ENCODE results near the gene ARFGAP2.

Gene ARFGAP2

DNA sequence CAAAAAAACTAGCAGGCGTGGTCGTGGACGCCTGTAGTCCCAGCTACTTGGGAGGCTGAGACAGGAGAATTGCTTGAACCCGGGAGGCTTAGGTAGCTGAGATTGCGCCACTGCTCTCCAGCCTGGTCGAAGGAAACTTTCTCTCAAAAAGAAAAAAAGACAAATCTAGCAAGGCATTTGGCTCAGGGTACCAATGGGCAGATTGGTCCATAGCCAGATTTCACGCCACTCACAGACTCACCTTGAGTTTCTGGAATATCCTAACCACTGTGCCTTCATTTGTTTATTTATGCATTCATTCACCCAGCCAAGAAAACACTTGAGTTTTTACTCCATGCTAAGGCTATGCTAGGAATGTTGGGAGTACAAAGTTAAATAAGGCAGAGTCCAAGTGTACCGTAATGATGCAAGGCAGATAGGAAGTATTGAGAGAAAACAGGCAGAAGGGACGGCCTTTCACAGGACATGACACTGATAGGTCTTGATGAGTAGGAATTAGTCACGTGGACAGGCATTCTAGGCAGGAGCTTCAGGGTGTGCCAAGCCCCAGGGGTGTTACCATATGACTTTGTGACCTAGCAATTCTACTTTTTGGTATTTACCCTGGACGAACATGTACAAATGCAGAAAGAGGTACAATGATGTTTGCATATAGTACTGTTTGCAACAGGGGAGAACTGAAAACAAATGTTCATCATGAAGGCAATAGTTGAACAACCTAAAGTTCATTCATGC lies 12.6 kb upstream of the ARFGAP2 start:
- no peak overlapping the region for H3K4me3 ChIP-seq (ENCODE audit: low read depth, low read length)
- H3K27ac ChIP-seq (ENCODE audit: extremely low read depth, low read depth, low read length), result no peak overlapping the region
- TF ChIP-seq, protein P1, sequence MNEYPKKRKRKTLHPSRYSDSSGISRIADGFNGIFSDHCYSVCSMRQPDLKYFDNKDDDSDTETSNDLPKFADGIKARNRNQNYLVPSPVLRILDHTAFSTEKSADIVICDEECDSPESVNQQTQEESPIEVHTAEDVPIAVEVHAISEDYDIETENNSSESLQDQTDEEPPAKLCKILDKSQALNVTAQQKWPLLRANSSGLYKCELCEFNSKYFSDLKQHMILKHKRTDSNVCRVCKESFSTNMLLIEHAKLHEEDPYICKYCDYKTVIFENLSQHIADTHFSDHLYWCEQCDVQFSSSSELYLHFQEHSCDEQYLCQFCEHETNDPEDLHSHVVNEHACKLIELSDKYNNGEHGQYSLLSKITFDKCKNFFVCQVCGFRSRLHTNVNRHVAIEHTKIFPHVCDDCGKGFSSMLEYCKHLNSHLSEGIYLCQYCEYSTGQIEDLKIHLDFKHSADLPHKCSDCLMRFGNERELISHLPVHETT (tag by site-specific recombination; IDR thresholded peaks at IDR 0.05), result no peak
- TF ChIP-seq WT1 (tag by site-specific recombination; IDR thresholded peaks at IDR 0.05) (peak; percentile 61), ZNF335 (tag by site-specific recombination; conservative IDR thresholded peaks at IDR 0.05) (peak; percentile 96), KLF8 (tag by site-specific recombination; IDR thresholded peaks at IDR 0.05) (no peak), PBX3 (CRISPR knock-in tag; IDR thresholded peaks at IDR 0.05) (no peak), ZNF366 (tag by site-specific recombination; conservative IDR thresholded peaks at IDR 0.05) (no peak), ZNF830 (tag by site-specific recombination; IDR thresholded peaks at IDR 0.05; ENCODE audit: low read depth) (no peak), ZNF707 (tag by site-specific recombination; IDR thresholded peaks at IDR 0.05) (no peak), ZBTB10 (tag by site-specific recombination; IDR thresholded peaks at IDR 0.05) (no peak), ZNF626 (tag by site-specific recombination; IDR thresholded peaks at IDR 0.05) (no peak), PRDM4 (tag by site-specific recombination; IDR thresholded peaks at IDR 0.05) (no peak), GLIS2 (tag by site-specific recombination; IDR thresholded peaks at IDR 0.05) (no peak), ZNF23 (tag by site-specific recombination; IDR thresholded peaks at IDR 0.05; ENCODE audit: borderline replicate concordance) (no peak), ZNF350 (tag by site-specific recombination; IDR thresholded peaks at IDR 0.05) (no peak), ZNF600 (tag by site-specific recombination; IDR thresholded peaks at IDR 0.05) (no peak), ZBTB26 (tag by site-specific recombination; optimal IDR thresholded peaks at IDR 0.05) (no peak), SP3 (tag by site-specific recombination; IDR thresholded peaks at IDR 0.05) (no peak)
- TF ChIP-seq, protein P2, sequence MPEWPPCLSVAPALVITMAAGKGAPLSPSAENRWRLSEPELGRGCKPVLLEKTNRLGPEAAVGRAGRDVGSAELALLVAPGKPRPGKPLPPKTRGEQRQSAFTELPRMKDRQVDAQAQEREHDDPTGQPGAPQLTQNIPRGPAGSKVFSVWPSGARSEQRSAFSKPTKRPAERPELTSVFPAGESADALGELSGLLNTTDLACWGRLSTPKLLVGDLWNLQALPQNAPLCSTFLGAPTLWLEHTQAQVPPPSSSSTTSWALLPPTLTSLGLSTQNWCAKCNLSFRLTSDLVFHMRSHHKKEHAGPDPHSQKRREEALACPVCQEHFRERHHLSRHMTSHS (tag by site-specific recombination; IDR thresholded peaks at IDR 0.05), result no peak
- TF ChIP-seq, protein P3, sequence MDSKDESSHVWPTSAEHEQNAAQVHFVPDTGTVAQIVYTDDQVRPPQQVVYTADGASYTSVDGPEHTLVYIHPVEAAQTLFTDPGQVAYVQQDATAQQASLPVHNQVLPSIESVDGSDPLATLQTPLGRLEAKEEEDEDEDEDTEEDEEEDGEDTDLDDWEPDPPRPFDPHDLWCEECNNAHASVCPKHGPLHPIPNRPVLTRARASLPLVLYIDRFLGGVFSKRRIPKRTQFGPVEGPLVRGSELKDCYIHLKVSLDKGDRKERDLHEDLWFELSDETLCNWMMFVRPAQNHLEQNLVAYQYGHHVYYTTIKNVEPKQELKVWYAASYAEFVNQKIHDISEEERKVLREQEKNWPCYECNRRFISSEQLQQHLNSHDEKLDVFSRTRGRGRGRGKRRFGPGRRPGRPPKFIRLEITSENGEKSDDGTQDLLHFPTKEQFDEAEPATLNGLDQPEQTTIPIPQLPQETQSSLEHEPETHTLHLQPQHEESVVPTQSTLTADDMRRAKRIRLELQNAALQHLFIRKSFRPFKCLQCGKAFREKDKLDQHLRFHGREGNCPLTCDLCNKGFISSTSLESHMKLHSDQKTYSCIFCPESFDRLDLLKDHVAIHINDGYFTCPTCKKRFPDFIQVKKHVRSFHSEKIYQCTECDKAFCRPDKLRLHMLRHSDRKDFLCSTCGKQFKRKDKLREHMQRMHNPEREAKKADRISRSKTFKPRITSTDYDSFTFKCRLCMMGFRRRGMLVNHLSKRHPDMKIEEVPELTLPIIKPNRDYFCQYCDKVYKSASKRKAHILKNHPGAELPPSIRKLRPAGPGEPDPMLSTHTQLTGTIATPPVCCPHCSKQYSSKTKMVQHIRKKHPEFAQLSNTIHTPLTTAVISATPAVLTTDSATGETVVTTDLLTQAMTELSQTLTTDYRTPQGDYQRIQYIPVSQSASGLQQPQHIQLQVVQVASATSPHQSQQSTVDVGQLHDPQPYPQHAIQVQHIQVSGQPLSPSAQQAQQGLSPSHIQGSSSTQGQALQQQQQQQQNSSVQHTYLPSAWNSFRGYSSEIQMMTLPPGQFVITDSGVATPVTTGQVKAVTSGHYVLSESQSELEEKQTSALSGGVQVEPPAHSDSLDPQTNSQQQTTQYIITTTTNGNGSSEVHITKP (tag by site-specific recombination; IDR thresholded peaks at IDR 0.05), result peak; percentile 80
- TF ChIP-seq, protein P4, sequence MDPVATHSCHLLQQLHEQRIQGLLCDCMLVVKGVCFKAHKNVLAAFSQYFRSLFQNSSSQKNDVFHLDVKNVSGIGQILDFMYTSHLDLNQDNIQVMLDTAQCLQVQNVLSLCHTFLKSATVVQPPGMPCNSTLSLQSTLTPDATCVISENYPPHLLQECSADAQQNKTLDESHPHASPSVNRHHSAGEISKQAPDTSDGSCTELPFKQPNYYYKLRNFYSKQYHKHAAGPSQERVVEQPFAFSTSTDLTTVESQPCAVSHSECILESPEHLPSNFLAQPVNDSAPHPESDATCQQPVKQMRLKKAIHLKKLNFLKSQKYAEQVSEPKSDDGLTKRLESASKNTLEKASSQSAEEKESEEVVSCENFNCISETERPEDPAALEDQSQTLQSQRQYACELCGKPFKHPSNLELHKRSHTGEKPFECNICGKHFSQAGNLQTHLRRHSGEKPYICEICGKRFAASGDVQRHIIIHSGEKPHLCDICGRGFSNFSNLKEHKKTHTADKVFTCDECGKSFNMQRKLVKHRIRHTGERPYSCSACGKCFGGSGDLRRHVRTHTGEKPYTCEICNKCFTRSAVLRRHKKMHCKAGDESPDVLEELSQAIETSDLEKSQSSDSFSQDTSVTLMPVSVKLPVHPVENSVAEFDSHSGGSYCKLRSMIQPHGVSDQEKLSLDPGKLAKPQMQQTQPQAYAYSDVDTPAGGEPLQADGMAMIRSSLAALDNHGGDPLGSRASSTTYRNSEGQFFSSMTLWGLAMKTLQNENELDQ (tag by site-specific recombination; IDR thresholded peaks at IDR 0.05; ENCODE audit: low read depth), result no peak

More for the DNA sequence above, 12.6 kb upstream of the ARFGAP2 start:
- Histone ChIP-seq H3K36me3 (ENCODE audit: control insufficient read depth in 2 of 2, insufficient read depth in 1 of 2, low read length in 2 of 2) (peaks cover 0 to under 1% of the 10 kb centered on the region in 2 experiments; a peak in 1 of 3 replicates), H3K9me3 (ENCODE audit: control insufficient read depth, insufficient read depth, low read depth, low read length) (no peaks in the 10 kb centered on the region), H3K4me1 (ENCODE audit: control insufficient read depth, insufficient read depth, low read length) (peaks cover 9% of the 10 kb centered on the region)
- POLR2A ChIA-PET, result interaction anchor here (0.8 to 2.4 kb wide), 3 partner anchors 25 to 60 kb away, joined by 4 to 13 read pairs (median 9); partner anchors contain the start of genes ACP2 and DDB2
- CTCF ChIA-PET, result interaction anchor here (0.9 to 3.8 kb wide), 2 partner anchors 11 to 70 kb away, joined by 3 to 18 read pairs; partner anchors contain the start of gene ARFGAP2

All from HEK293 (cell line).